Suprapubic skin (tissue), 4 donors: ENCODE measurements around the gene HNRNPH3. TPM values are rescaled to one million over a fixed set of nuclear protein-coding genes. Genes with fewer than 3 reads are reported as not detected.

Experiments used
- DNase-seq, 2 donors: peaks; one replicate each; pipeline ENCODE4 v3.0.0-alpha.2; 2019; ENCODE audit warnings: low spot score in 2 of 2
- H3K27ac ChIP-seq: fragments of 200-600 bp; sonication (generic); one replicate; pipeline ENCODE4 v1.5.1; 2019
- H3K27me3 ChIP-seq: fragments of 200-600 bp; sonication (generic); one replicate; pipeline ENCODE4 v1.5.1; 2019
- H3K36me3 ChIP-seq: fragments of 200-600 bp; sonication (generic); one replicate; pipeline ENCODE4 v1.5.1; 2019
- H3K4me1 ChIP-seq: fragments of 200-600 bp; sonication (generic); one replicate; pipeline ENCODE4 v1.5.1; 2019
- H3K4me3 ChIP-seq: fragments of 200-600 bp; sonication (generic); one replicate; pipeline ENCODE4 v1.5.1; 2019; ENCODE audit warnings: mild to moderate bottlenecking
- H3K9me3 ChIP-seq: fragments of 200-600 bp; sonication (generic); one replicate; pipeline ENCODE4 v1.5.1; 2019
- CTCF ChIP-seq, 2 donors: fragments of 200-600 bp in 1 of 2; fragments of 450-650 bp in 1 of 2; sonication (generic) in 1 of 2; IDR thresholded peaks; one replicate each; pipeline ENCODE4 v1.5.1; 2016 to 2019; ENCODE audit warnings: antibody characterized with exemption in 2 of 2, mild to moderate bottlenecking in 1 of 2, moderate library complexity in 1 of 2
- EP300 ChIP-seq: sonication (generic); formaldehyde crosslinking; IDR thresholded peaks from one replicate; pipeline ENCODE4 v1.6.1; 2017; ENCODE audit warnings: antibody characterized with exemption
- POLR2A ChIP-seq, 2 donors: fragments of 450-650 bp; IDR thresholded peaks; one replicate each; pipeline ENCODE4 v1.6.1; 2017; ENCODE audit warnings: antibody characterized with exemption in 2 of 2, mild to moderate bottlenecking in 2 of 2, moderate library complexity in 2 of 2
- POLR2AphosphoS5 ChIP-seq, 3 donors: sonication (generic); formaldehyde crosslinking; IDR thresholded peaks; one replicate each; pipeline ENCODE4 v1.6.1; 2017; ENCODE audit warnings: antibody characterized with exemption in 3 of 3
- WGBS: methylation state at CpG from one replicate; pipeline ENCODE4 v1.1.5; 2018; 5-methylcytosine and 5-hydroxymethylcytosine counted together
- total RNA-seq, 4 donors: library from RNA; depleted of rRNA; stranded (reverse); fragments of >200 nt; gene quantifications; one replicate each; pipeline ENCODE4 v1.1.0, GENCODE V29; 2016

The HNRNPH3 gene
- total RNA-seq, 4 donors from 2014 or later = 29.0 to 58.5 (median 43.9) TPM

- no peak for TF ChIP-seq EP300
- no peak for TF ChIP-seq CTCF (IDR thresholded peaks at IDR 0.05)
- no peak for TF ChIP-seq POLR2AphosphoS5 (IDR thresholded peaks at IDR 0.05)
- no peak for TF ChIP-seq POLR2A (IDR thresholded peaks at IDR 0.05)
- H3K9me3 ChIP-seq = no peaks in the 10 kb centered on the region
- 95% methylated on average over 6 of the region's 6 CpGs for WGBS
- H3K27me3 ChIP-seq = no peaks in the 10 kb centered on the region
- no peak for DNase-seq
- no peaks in the 10 kb centered on the region for H3K4me1 ChIP-seq
- H3K27ac ChIP-seq = no peak overlapping the region
- no peak overlapping the region for H3K4me3 ChIP-seq
- peaks cover 76% of the 10 kb centered on the region for H3K36me3 ChIP-seq
These were observed 27.3 kb downstream of the HNRNPH3 start for GRCh38 chr10:68359189-68359588.

- Histone ChIP-seq H3K36me3 (peaks cover 56% of the 10 kb centered on the region), H3K27me3 (no peaks in the 10 kb centered on the region), H3K4me3 (no peak overlapping the region), H3K27ac (no peak overlapping the region), H3K4me1 (no peaks in the 10 kb centered on the region), H3K9me3 (no peaks in the 10 kb centered on the region)
- no peak for DNase-seq
- no peak for TF ChIP-seq EP300
- no peak for TF ChIP-seq POLR2A (IDR thresholded peaks at IDR 0.05)
- no peak for TF ChIP-seq CTCF (IDR thresholded peaks at IDR 0.05)
- TF ChIP-seq POLR2AphosphoS5 (IDR thresholded peaks at IDR 0.05) = no peak
- 91% methylated on average over 3 of the region's 3 CpGs for WGBS
These were observed 30.7 kb downstream of the HNRNPH3 start for GRCh38 chr10:68362590-68362989.

DNA sequence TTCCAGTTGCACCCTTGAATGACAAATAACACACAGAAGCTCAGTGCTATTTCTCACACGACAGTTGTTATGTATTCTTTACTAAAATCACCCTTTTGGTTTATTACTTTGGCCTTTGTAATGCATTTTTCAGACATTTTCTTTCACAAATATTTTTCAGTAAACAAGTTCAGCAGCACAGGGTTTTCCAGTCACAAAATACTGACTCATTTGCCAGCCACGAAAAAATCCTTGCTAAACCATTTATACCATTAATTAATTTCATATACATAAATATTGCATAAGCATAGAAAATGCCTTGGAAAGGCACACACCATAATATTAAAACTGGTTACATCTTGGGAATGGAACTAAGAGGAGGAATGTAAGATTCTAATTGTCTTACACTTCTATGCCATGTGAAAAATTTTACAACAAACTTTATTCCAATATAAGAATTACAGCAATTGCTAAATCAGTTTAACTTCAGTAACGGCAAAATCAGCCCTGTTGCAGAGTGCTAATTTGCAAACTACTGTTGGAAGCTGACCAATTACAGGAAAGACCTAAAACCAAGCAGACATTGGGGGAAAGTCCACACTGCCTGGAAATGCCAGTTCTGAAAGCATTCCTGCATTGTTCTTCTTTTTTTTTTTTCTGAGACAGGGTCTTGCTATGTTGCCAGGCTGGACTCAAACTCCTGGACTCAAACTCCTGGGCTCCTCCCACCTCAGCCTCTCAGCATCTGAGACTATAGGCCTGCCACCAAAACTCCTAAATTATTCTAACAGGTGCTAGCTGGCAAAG is 32.4 kb downstream of the HNRNPH3 start:
- WGBS = 66% methylated on average over 3 of the region's 3 CpGs
- no peak for TF ChIP-seq EP300
- TF ChIP-seq CTCF (IDR thresholded peaks at IDR 0.05) = no peak
- no peak for TF ChIP-seq POLR2A (IDR thresholded peaks at IDR 0.05)
- TF ChIP-seq POLR2AphosphoS5 (IDR thresholded peaks at IDR 0.05) = no peak
- Histone ChIP-seq H3K27me3 (no peaks in the 10 kb centered on the region), H3K4me3 (no peak overlapping the region), H3K36me3 (peaks cover 49% of the 10 kb centered on the region), H3K4me1 (no peaks in the 10 kb centered on the region), H3K9me3 (no peaks in the 10 kb centered on the region), H3K27ac (no peak overlapping the region)
- no peak for DNase-seq

- TF ChIP-seq CTCF (IDR thresholded peaks at IDR 0.05) (no peak), EP300 (no peak), POLR2A (IDR thresholded peaks at IDR 0.05) (no peak), POLR2AphosphoS5 (IDR thresholded peaks at IDR 0.05) (no peak)
- H3K4me3 ChIP-seq = no peak overlapping the region
- no peaks in the 10 kb centered on the region for H3K4me1 ChIP-seq
- H3K9me3 ChIP-seq = no peaks in the 10 kb centered on the region
- H3K27me3 ChIP-seq = no peaks in the 10 kb centered on the region
- 84% methylated on average over 2 of the region's 2 CpGs for WGBS
- H3K36me3 ChIP-seq = peaks cover 53% of the 10 kb centered on the region
- no peak overlapping the region for H3K27ac ChIP-seq
- DNase-seq = no peak
These were observed 33.7 kb downstream of the HNRNPH3 start for GRCh38 chr10:68365611-68366010.

GRCh38 chr10:68366600-68366999 is 34.7 kb downstream of the HNRNPH3 start:
- Histone ChIP-seq H3K4me3 (no peak overlapping the region), H3K9me3 (no peaks in the 10 kb centered on the region), H3K27ac (no peak overlapping the region), H3K4me1 (no peaks in the 10 kb centered on the region), H3K27me3 (no peaks in the 10 kb centered on the region), H3K36me3 (peaks cover 50% of the 10 kb centered on the region)
- 98% methylated on average over 5 of the region's 5 CpGs for WGBS
- no peak for DNase-seq
- TF ChIP-seq EP300 (no peak), POLR2A (IDR thresholded peaks at IDR 0.05) (no peak), CTCF (IDR thresholded peaks at IDR 0.05) (no peak), POLR2AphosphoS5 (IDR thresholded peaks at IDR 0.05) (no peak)
